Upper lobe of right lung (tissue), 1 donor: ENCODE results near the gene KIF16B. TPM values are rescaled to one million over a fixed set of nuclear protein-coding genes. Genes with fewer than 3 reads are reported as not detected.
"Not testable (repeated sequence)": the region's sequence is repeated elsewhere in the genome, so short reads cannot be mapped to it uniquely, and the experiment has no call there.

ENCODE experiments used
- ATAC-seq: fragments of 200-7000 bp; cut with Tn5 transposase; one replicate; pipeline ENCODE4 v1.9.1; 2020; ENCODE audit warnings: mild to moderate bottlenecking, moderate library complexity
- DNase-seq: peaks from one replicate; pipeline ENCODE4 v3.0.0-alpha.2; 2020
- H3K27ac ChIP-seq: fragments of 200-600 bp; one replicate; pipeline ENCODE4 v1.8.0; 2022
- H3K27me3 ChIP-seq: fragments of 200-600 bp; one replicate; pipeline ENCODE4 v1.8.0; 2022; ENCODE audit warnings: mild to moderate bottlenecking
- H3K36me3 ChIP-seq: fragments of 200-600 bp; one replicate; pipeline ENCODE4 v1.8.0; 2022
- H3K4me1 ChIP-seq: fragments of 200-600 bp; one replicate; pipeline ENCODE4 v1.8.0; 2022
- H3K4me3 ChIP-seq: fragments of 200-600 bp; one replicate; pipeline ENCODE4 v1.8.0; 2022; ENCODE audit warnings: mild to moderate bottlenecking
- H3K9me3 ChIP-seq: fragments of 200-600 bp; one replicate; pipeline ENCODE4 v1.8.0; 2022
- intact Hi-C: fragments of 100-400 bp; cut with DNase I; formaldehyde crosslinking; loops from one replicate; pipeline ENCODE4 v1.11.0; 2022
- total RNA-seq: library from RNA; stranded (reverse); fragmentation: NEBNext Ultra II Directional; extraction: Animal tissue kit (Norgen Biotek cat#: 25700); gene quantifications from one replicate; pipeline ENCODE4 v1.2.1, GENCODE V29; 2021
- TF ChIP-seq, protein P1 (sequence below): fragments of 200-600 bp; IDR thresholded peaks from one replicate; pipeline ENCODE4 v1.8.0; 2022; ENCODE audit warnings: antibody characterized with exemption
- donor health status: DM: no; HTN: yes; CAD: no; lungs with severe emphysema.

The KIF16B gene
- total RNA-seq, 1 donor from 2014 or later, result 21.6 TPM

GRCh38 chr20:16527438-16527837 is 45.8 kb downstream of the KIF16B start:
- Histone ChIP-seq H3K36me3 (no peaks in the 10 kb centered on the region), H3K27ac (no peak overlapping the region), H3K4me3 (no peak overlapping the region), H3K27me3 (no peaks in the 10 kb centered on the region), H3K4me1 (peaks cover 3% of the 10 kb centered on the region), H3K9me3 (no peaks in the 10 kb centered on the region)
- TF ChIP-seq, protein P1, sequence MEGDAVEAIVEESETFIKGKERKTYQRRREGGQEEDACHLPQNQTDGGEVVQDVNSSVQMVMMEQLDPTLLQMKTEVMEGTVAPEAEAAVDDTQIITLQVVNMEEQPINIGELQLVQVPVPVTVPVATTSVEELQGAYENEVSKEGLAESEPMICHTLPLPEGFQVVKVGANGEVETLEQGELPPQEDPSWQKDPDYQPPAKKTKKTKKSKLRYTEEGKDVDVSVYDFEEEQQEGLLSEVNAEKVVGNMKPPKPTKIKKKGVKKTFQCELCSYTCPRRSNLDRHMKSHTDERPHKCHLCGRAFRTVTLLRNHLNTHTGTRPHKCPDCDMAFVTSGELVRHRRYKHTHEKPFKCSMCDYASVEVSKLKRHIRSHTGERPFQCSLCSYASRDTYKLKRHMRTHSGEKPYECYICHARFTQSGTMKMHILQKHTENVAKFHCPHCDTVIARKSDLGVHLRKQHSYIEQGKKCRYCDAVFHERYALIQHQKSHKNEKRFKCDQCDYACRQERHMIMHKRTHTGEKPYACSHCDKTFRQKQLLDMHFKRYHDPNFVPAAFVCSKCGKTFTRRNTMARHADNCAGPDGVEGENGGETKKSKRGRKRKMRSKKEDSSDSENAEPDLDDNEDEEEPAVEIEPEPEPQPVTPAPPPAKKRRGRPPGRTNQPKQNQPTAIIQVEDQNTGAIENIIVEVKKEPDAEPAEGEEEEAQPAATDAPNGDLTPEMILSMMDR, result no peak
- no peak for DNase-seq
- no peak for ATAC-seq
- intact Hi-C loops, result no loop called here

- H3K4me3 ChIP-seq, result no peak overlapping the region
- no peaks in the 10 kb centered on the region for H3K27me3 ChIP-seq
- H3K27ac ChIP-seq, result no peak overlapping the region
- peaks cover 3% of the 10 kb centered on the region for H3K4me1 ChIP-seq
- TF ChIP-seq, protein P1, result no peak
- intact Hi-C loops, result no loop called here
- ATAC-seq (no peak), DNase-seq (no peak)
- H3K36me3 ChIP-seq, result no peaks in the 10 kb centered on the region
- H3K9me3 ChIP-seq, result no peaks in the 10 kb centered on the region
Measured at GRCh38 chr20:16526433-16527380, 46.5 kb downstream of the KIF16B start.

- not testable (repeated sequence) for H3K27me3 ChIP-seq
Measured at GRCh38 chr20:16522651-16523050, 50.6 kb downstream of the KIF16B start.

GRCh38 chr20:16520154-16520553 is 53.1 kb downstream of the KIF16B start:
- Histone ChIP-seq H3K4me1 (no peaks in the 10 kb centered on the region), H3K27ac (no peak overlapping the region), H3K36me3 (no peaks in the 10 kb centered on the region), H3K4me3 (no peak overlapping the region), H3K27me3 (no peaks in the 10 kb centered on the region), H3K9me3 (no peaks in the 10 kb centered on the region)
- intact Hi-C loops, result no loop called here
- TF ChIP-seq, protein P1, result no peak
- DNase-seq, result no peak
- ATAC-seq, result no peak

More at GRCh38 chr20:16522651-16523050, 50.6 kb downstream of the KIF16B start:
- H3K27ac ChIP-seq, H3K9me3 ChIP-seq, intact Hi-C loops, DNase-seq, H3K36me3 ChIP-seq, H3K4me3 ChIP-seq, H3K4me1 ChIP-seq, ATAC-seq: not testable (repeated sequence)

- H3K27ac ChIP-seq, intact Hi-C loops, H3K4me3 ChIP-seq, H3K36me3 ChIP-seq, ATAC-seq, H3K4me1 ChIP-seq, H3K9me3 ChIP-seq, H3K27me3 ChIP-seq, DNase-seq: not testable (repeated sequence)
Measured at GRCh38 chr20:16519673-16520072, 53.6 kb downstream of the KIF16B start.

- Histone ChIP-seq H3K4me1 (no peaks in the 10 kb centered on the region), H3K27me3 (no peaks in the 10 kb centered on the region), H3K36me3 (no peaks in the 10 kb centered on the region), H3K27ac (no peak overlapping the region), H3K4me3 (no peak overlapping the region), H3K9me3 (no peaks in the 10 kb centered on the region)
- intact Hi-C loops, result no loop called here
- ATAC-seq (no peak), DNase-seq (no peak)
- TF ChIP-seq, protein P1, result no peak
Measured at GRCh38 chr20:16518784-16519084, 54.5 kb downstream of the KIF16B start.
